ENCODE data around the gene PLXDC2. TPM values are rescaled to one million over a fixed set of nuclear protein-coding genes. Genes with fewer than 3 reads are reported as not detected.

The PLXDC2 gene
- polyA plus RNA-seq, 1 experiment: 0.47 TPM

- Histone ChIP-seq H3K36me3 (ENCODE audit: control insufficient read depth, insufficient read depth, low read length) (no peaks in the 10 kb centered on the region), H3K4me3 (ENCODE audit: low read depth, low read length) (no peak overlapping the region), H3K27me3 (ENCODE audit: control insufficient read depth, insufficient read depth, low read length) (no peaks in the 10 kb centered on the region)
- TF ChIP-seq, protein P1, sequence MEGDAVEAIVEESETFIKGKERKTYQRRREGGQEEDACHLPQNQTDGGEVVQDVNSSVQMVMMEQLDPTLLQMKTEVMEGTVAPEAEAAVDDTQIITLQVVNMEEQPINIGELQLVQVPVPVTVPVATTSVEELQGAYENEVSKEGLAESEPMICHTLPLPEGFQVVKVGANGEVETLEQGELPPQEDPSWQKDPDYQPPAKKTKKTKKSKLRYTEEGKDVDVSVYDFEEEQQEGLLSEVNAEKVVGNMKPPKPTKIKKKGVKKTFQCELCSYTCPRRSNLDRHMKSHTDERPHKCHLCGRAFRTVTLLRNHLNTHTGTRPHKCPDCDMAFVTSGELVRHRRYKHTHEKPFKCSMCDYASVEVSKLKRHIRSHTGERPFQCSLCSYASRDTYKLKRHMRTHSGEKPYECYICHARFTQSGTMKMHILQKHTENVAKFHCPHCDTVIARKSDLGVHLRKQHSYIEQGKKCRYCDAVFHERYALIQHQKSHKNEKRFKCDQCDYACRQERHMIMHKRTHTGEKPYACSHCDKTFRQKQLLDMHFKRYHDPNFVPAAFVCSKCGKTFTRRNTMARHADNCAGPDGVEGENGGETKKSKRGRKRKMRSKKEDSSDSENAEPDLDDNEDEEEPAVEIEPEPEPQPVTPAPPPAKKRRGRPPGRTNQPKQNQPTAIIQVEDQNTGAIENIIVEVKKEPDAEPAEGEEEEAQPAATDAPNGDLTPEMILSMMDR (IDR thresholded peaks at IDR 0.05; ENCODE audit: insufficient read depth, low read depth, low read length): no peak
- no peak for DNase-seq (ENCODE audit: low read depth)
- ChIA-PET CTCF (no interaction called here), POLR2A (no interaction called here)
Observed at GRCh38 chr10:20215547-20216152, 399.4 kb downstream of the PLXDC2 start.

- TF ChIP-seq, protein P1 (IDR thresholded peaks at IDR 0.05; ENCODE audit: insufficient read depth, low read depth, low read length): no peak
- no peaks in the 10 kb centered on the region for H3K36me3 ChIP-seq (ENCODE audit: control insufficient read depth, insufficient read depth, low read length)
- no peak for DNase-seq (ENCODE audit: low read depth)
- H3K27me3 ChIP-seq (ENCODE audit: control insufficient read depth, insufficient read depth, low read length): no peaks in the 10 kb centered on the region
- ChIA-PET CTCF (no interaction called here), POLR2A (no interaction called here)
- H3K4me3 ChIP-seq (ENCODE audit: low read depth, low read length): no peak overlapping the region
Observed at GRCh38 chr10:20221356-20221755, 405.1 kb downstream of the PLXDC2 start.

DNA sequence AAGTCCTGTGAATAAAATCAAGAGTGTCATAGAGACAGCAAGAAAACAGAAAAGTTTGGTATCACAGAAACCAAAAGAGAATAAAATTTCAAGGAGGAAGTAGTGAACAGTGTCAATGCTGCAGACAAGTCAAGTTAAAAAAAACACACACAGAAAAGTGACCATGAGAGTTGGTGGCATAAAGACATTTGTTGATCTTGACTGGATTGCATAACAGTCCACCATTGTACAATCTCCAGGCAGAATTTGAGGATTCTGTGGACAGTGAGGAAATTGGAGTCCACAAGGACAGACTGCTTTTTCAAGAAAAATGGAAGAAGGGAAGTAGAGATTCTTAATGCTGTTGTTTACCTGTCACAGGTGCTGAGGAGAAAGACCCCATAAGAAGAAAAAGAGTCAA lies 412.5 kb downstream of the PLXDC2 start:
- Histone ChIP-seq H3K27me3 (ENCODE audit: control insufficient read depth, insufficient read depth, low read length) (no peaks in the 10 kb centered on the region), H3K36me3 (ENCODE audit: control insufficient read depth, insufficient read depth, low read length) (no peaks in the 10 kb centered on the region), H3K4me3 (ENCODE audit: low read depth, low read length) (no peak overlapping the region)
- TF ChIP-seq, protein P1 (IDR thresholded peaks at IDR 0.05; ENCODE audit: insufficient read depth, low read depth, low read length): no peak
- no peak for DNase-seq (ENCODE audit: low read depth)
- ChIA-PET CTCF (no interaction called here), POLR2A (no interaction called here)

- POLR2A ChIA-PET: no interaction called here
- Histone ChIP-seq H3K36me3 (ENCODE audit: control insufficient read depth, insufficient read depth, low read length) (no peaks in the 10 kb centered on the region), H3K27me3 (ENCODE audit: control insufficient read depth, insufficient read depth, low read length) (no peaks in the 10 kb centered on the region), H3K4me3 (ENCODE audit: low read depth, low read length) (no peak overlapping the region)
- no peak for DNase-seq (ENCODE audit: low read depth)
- CTCF ChIA-PET: interaction anchor here (0.6 kb wide), 1 partner anchor 63 kb away, joined by 3 read pairs; no protein-coding TSS in a partner anchor
- TF ChIP-seq, protein P1 (IDR thresholded peaks at IDR 0.05; ENCODE audit: insufficient read depth, low read depth, low read length): no peak
Observed at GRCh38 chr10:20232079-20232705, 416.0 kb downstream of the PLXDC2 start.

GRCh38 chr10:20233423-20233822 lies 417.2 kb downstream of the PLXDC2 start:
- ChIA-PET POLR2A (no interaction called here), CTCF (no interaction called here)
- TF ChIP-seq, protein P1 (IDR thresholded peaks at IDR 0.05; ENCODE audit: insufficient read depth, low read depth, low read length): no peak
- no peak for DNase-seq (ENCODE audit: low read depth)
- no peaks in the 10 kb centered on the region for H3K27me3 ChIP-seq (ENCODE audit: control insufficient read depth, insufficient read depth, low read length)
- H3K4me3 ChIP-seq (ENCODE audit: low read depth, low read length): no peak overlapping the region
- no peaks in the 10 kb centered on the region for H3K36me3 ChIP-seq (ENCODE audit: control insufficient read depth, insufficient read depth, low read length)

Data from BJ (cell line).